IMR-90 (cell line): Measurements from ENCODE around the gene USP32. TPM values are rescaled to one million over a fixed set of nuclear protein-coding genes. Genes with fewer than 3 reads are reported as not detected.

ENCODE experiments used
- ATAC-seq: fragments of 200-7000 bp; cut with Tn5 transposase; 2 replicates; pipeline ENCODE4 v1.9.1; 2020; ENCODE audit warnings: low read depth, mild to moderate bottlenecking, moderate library complexity
- BruUV-seq: library from RNA; stranded (reverse); fragments of 400-500 nt; replicated peaks from 2 replicates; lab custom pipeline; 2021; lab: Mats Ljungman, UMichigan
- CTCF ChIA-PET: fragments of 300-600 bp; formaldehyde crosslinking; extraction: SDS; loops from one replicate; lab custom pipeline; 2021; ENCODE audit warnings: antibody characterized with exemption; lab: Yijun Ruan, JAX
- POLR2A ChIA-PET: fragments of 300-600 bp; sonication (Branson Sonifier 250); formaldehyde crosslinking; loops from one replicate; lab custom pipeline; 2022; ENCODE audit warnings: antibody characterized with exemption; ENCODE audit not compliant: unreplicated experiment; lab: Charles Lee
- DNase-seq: peaks from one replicate; pipeline ENCODE4 v3.0.0; 2013
- H2AFZ ChIP-seq: replicated peaks from 2 replicates; pipeline ENCODE3; 2013; ENCODE audit warnings: low read length, mild to moderate bottlenecking; ENCODE audit not compliant: poor library complexity
- H2AK5ac ChIP-seq: 2 replicates; pipeline ENCODE4 v1.6.1; 2013; ENCODE audit warnings: low read depth, low read length, inconsistent platforms
- H2AK9ac ChIP-seq: replicated peaks from 2 replicates; pipeline ENCODE3; 2013; ENCODE audit warnings: mild to moderate bottlenecking, low read depth, low read length, moderate library complexity; ENCODE audit not compliant: poor library complexity
- H2BK120ac ChIP-seq: 2 replicates; pipeline ENCODE4 v1.6.1; 2013; ENCODE audit warnings: low read depth, low read length, inconsistent platforms
- H2BK15ac ChIP-seq: 3 replicates; pipeline ENCODE4 v1.6.1; 2013; ENCODE audit warnings: low read depth, low read length, inconsistent platforms
- H2BK20ac ChIP-seq: 2 replicates; pipeline ENCODE4 v1.6.1; 2013; ENCODE audit warnings: low read depth, mild to moderate bottlenecking, inconsistent platforms, low read length, moderate library complexity
- H2BK5ac ChIP-seq: 2 replicates; pipeline ENCODE4 v1.6.1; 2013; ENCODE audit warnings: mild to moderate bottlenecking, low read depth, low read length, inconsistent platforms; ENCODE audit not compliant: poor library complexity, severe bottlenecking
- H3K14ac ChIP-seq: replicated peaks from 2 replicates; pipeline ENCODE4 v1.6.1; 2013; ENCODE audit warnings: low read depth, low read length, inconsistent platforms
- H3K18ac ChIP-seq: 2 replicates; pipeline ENCODE4 v1.6.1; 2013; ENCODE audit warnings: low read depth, low read length, control low read depth
- H3K23ac ChIP-seq: 2 replicates; pipeline ENCODE4 v1.6.1; 2013; ENCODE audit warnings: low read depth, low read length, inconsistent platforms
- H3K27ac ChIP-seq: 2 replicates; pipeline ENCODE4 v1.5.1; 2013; ENCODE audit warnings: mild to moderate bottlenecking, control low read depth, low read length; ENCODE audit not compliant: insufficient read depth
- H3K27me3 ChIP-seq: 2 replicates; pipeline ENCODE4 v1.6.1; 2013; ENCODE audit warnings: low read length; ENCODE audit not compliant: control insufficient read depth, insufficient read depth
- H3K36me3 ChIP-seq: 2 replicates; pipeline ENCODE4 v1.6.1; 2013; ENCODE audit warnings: low read length, mixed read lengths; ENCODE audit not compliant: control insufficient read depth, insufficient read depth
- H3K4ac ChIP-seq: 2 replicates; pipeline ENCODE4 v1.6.1; 2013; ENCODE audit warnings: low read depth, low read length, inconsistent platforms
- H3K4me1 ChIP-seq: 2 replicates; pipeline ENCODE4 v1.6.1; 2013; ENCODE audit warnings: low read length, mixed read lengths; ENCODE audit not compliant: control insufficient read depth, insufficient read depth
- H3K4me2 ChIP-seq: 2 replicates; pipeline ENCODE4 v1.6.1; 2013; ENCODE audit warnings: low read depth, mild to moderate bottlenecking, control low read depth, low read length, moderate library complexity
- H3K4me3 ChIP-seq: 2 replicates; pipeline ENCODE4 v1.5.1; 2013; ENCODE audit warnings: low read depth, mild to moderate bottlenecking, control low read depth, low read length, moderate library complexity; ENCODE audit not compliant: insufficient read depth
- H3K56ac ChIP-seq: 2 replicates; pipeline ENCODE4 v1.6.1; 2013; ENCODE audit warnings: low read length, inconsistent platforms; ENCODE audit not compliant: insufficient read depth; ENCODE audit errors: extremely low read depth
- H3K79me1 ChIP-seq, 2 experiments: 2 replicates each; pipeline ENCODE4 v1.6.1; 2013; ENCODE audit warnings: low read length in 2 of 2, inconsistent platforms in 1 of 2, low read depth in 1 of 2
- H3K9ac ChIP-seq: 2 replicates; pipeline ENCODE4 v1.6.1; 2013; ENCODE audit warnings: low read depth, low read length, control low read depth
- H3K9me1 ChIP-seq: 2 replicates; pipeline ENCODE4 v1.6.1; 2013; ENCODE audit warnings: low read length, inconsistent platforms; ENCODE audit not compliant: insufficient read depth
- H3K9me3 ChIP-seq: 2 replicates; pipeline ENCODE4 v1.6.1; 2013; ENCODE audit warnings: low read length; ENCODE audit not compliant: control insufficient read depth, insufficient read depth
- H4K20me1 ChIP-seq: 2 replicates; pipeline ENCODE4 v1.6.1; 2013; ENCODE audit warnings: low read length, inconsistent platforms; ENCODE audit not compliant: insufficient read depth
- H4K5ac ChIP-seq: 2 replicates; pipeline ENCODE4 v1.6.1; 2013; ENCODE audit warnings: mild to moderate bottlenecking, low read depth, low read length, control low read depth
- H4K8ac ChIP-seq, 2 experiments: 2 replicates each; pipeline ENCODE4 v1.6.1; 2013; ENCODE audit warnings: low read depth in 2 of 2, low read length in 2 of 2, control low read depth in 1 of 2, inconsistent platforms in 1 of 2
- H4K91ac ChIP-seq: 2 replicates; pipeline ENCODE4 v1.6.1; 2013; ENCODE audit warnings: low read depth, low read length, inconsistent platforms; ENCODE audit not compliant: insufficient read depth
- ELK1 ChIP-seq: fragments of 150-350 bp; IDR thresholded peaks from 2 replicates; pipeline ENCODE4 v1.6.1; 2016; ENCODE audit warnings: low read depth, mild to moderate bottlenecking, low read length, moderate library complexity, borderline replicate concordance
- FOS ChIP-seq: fragments of 150-350 bp; IDR thresholded peaks from 2 replicates; pipeline ENCODE4 v1.6.1; 2016; ENCODE audit warnings: low read depth, low read length
- MAZ ChIP-seq: IDR thresholded peaks from 2 replicates; pipeline ENCODE4 v1.6.1; 2012; ENCODE audit warnings: low read depth, mild to moderate bottlenecking, low read length, improper control_type of control experiment, moderate library complexity, borderline replicate concordance
- POLR2A ChIP-seq: IDR thresholded peaks from 2 replicates; pipeline ENCODE4 v1.6.1; 2012; ENCODE audit warnings: mild to moderate bottlenecking, low read depth, low read length
- RFX5 ChIP-seq: IDR thresholded peaks from 2 replicates; pipeline ENCODE4 v1.8.0; 2012; ENCODE audit warnings: low read depth, mild to moderate bottlenecking, low read length, moderate library complexity
- SMC3 ChIP-seq: fragments of 150-350 bp; IDR thresholded peaks from 2 replicates; pipeline ENCODE4 v1.6.1; 2016; ENCODE audit warnings: low read depth, mild to moderate bottlenecking, antibody characterized with exemption, low read length, moderate library complexity
- USF2 ChIP-seq: fragments of 150-350 bp; IDR thresholded peaks from 2 replicates; pipeline ENCODE4 v1.6.1; 2017; ENCODE audit warnings: mild to moderate bottlenecking, antibody characterized with exemption, low read length, low read depth
- WGBS, 2 experiments: methylation state at CpG; one replicate each; pipeline versions ENCODE4 v1.1.5 to v1.1.7; 2013; ENCODE audit warnings: missing lambda C conversion rate in 2 of 2; ENCODE audit not compliant: insufficient read length in 1 of 2; ENCODE audit errors: extremely low coverage in 2 of 2; 5-methylcytosine and 5-hydroxymethylcytosine counted together
- dilution Hi-C: fragments of 300-500 bp; cut with HindIII; formaldehyde crosslinking; loops from one replicate; pipeline ENCODE4 v1.14.3; 2018; ENCODE audit warnings: low sequenced_read_pairs; ENCODE audit not compliant: unreplicated experiment
- in situ Hi-C: fragments of 300-500 bp; cut with MboI; formaldehyde crosslinking; loops from 3 replicates; pipeline ENCODE4 v1.14.3; 2019; ENCODE audit warnings: low sequenced_read_pairs, inconsistent platforms, mixed read lengths
- intact Hi-C: fragments of 100-400 bp; cut with micrococcal nuclease; formaldehyde crosslinking; loops from 2 replicates; pipeline ENCODE4 v1.10.0; 2022
- polyA plus RNA-seq, 3 experiments: library from polyadenylated mRNA; depleted of rRNA; stranded (reverse); fragments of >200 nt; gene quantifications; 2 replicates each; pipeline ENCODE4 v1.2.3, GENCODE V29; 2012; ENCODE audit warnings: low replicate concordance in 1 of 3
- total RNA-seq: library from RNA; depleted of rRNA; stranded (reverse); fragments of >200 nt; gene quantifications from 2 replicates; pipeline ENCODE4 v1.2.3, GENCODE V29; 2012

Gene USP32
- total and polyA plus RNA-seq, 2 of the 4 experiments (the other 2 are of a cell fraction): 16.8 to 46.8 TPM

GRCh38 chr17:60248618-60249289 is 143.2 kb downstream of the USP32 start:
- H2AK5ac ChIP-seq: 0 out of 2 replicates have a peak overlapping the region, but pooled peaks have one; percentile 13
- in situ Hi-C loops (no loop called here), intact Hi-C loops (no loop called here), dilution Hi-C loops (no loop called here)
- peak overlapping the region; percentile 49; the same call in 1 of the 2 replicates for H3K4me2 ChIP-seq
- peaks cover 2% of the 10 kb centered on the region for H3K9me3 ChIP-seq
- ChIA-PET POLR2A (no interaction called here), CTCF (interaction anchor here (1.2 kb wide), 1 partner anchor 16 kb away, joined by 3 read pairs; no protein-coding TSS in a partner anchor)
- TF ChIP-seq RFX5 (no peak), ELK1 (no peak), SMC3 (no peak), FOS (no peak), POLR2A (no peak), USF2 (no peak), MAZ (no peak)
- H2BK5ac ChIP-seq: peak overlapping the region; percentile 83
- no peaks in the 10 kb centered on the region for H3K27me3 ChIP-seq
- H3K9ac ChIP-seq: no peak overlapping the region
- no peak overlapping the region for H2BK20ac ChIP-seq
- peak overlapping the region; percentile 88; the same call in 1 of the 2 replicates for H3K27ac ChIP-seq
- peak overlapping the region; percentile 18; the same call in 1 of the 2 replicates for H3K14ac ChIP-seq
- peak overlapping the region; percentile 4; the same call in 1 of the 2 replicates for H3K4ac ChIP-seq
- peaks cover 9% of the 10 kb centered on the region; the same call in 1 of the 2 replicates for H3K9me1 ChIP-seq
- BruUV-seq: no TSS peak
- peak; percentile 30 for DNase-seq
- H3K18ac ChIP-seq: peak overlapping the region; percentile 85
- H3K4me3 ChIP-seq: no peak overlapping the region
- H3K23ac ChIP-seq: 0 out of 2 replicates have a peak overlapping the region, but pooled peaks have one; percentile 6
- no peak overlapping the region for H2AFZ ChIP-seq
- peak overlapping the region; percentile 67 for H4K91ac ChIP-seq
- peaks cover 0 to 10% of the 10 kb centered on the region in 2 experiments; a peak in 3 of 4 replicates for H3K79me1 ChIP-seq
- H3K4me1 ChIP-seq: peaks cover 3% of the 10 kb centered on the region
- WGBS, 2 experiments: no CpG with 5 or more reads among the region's 5 CpGs
- H2BK15ac ChIP-seq: 0 out of 3 replicates have a peak overlapping the region, but pooled peaks have one; percentile 13
- H2AK9ac ChIP-seq: no peak overlapping the region
- peak overlapping the region; percentile 45; the same call in 1 of the 2 replicates for H4K5ac ChIP-seq
- H4K8ac ChIP-seq: peak overlapping the region in 1 of 2 experiments; percentile 4; a peak in 2 of 4 replicates
- peak; percentile 71 for ATAC-seq
- no peak overlapping the region; the same call in 1 of the 2 replicates for H3K56ac ChIP-seq
- H2BK120ac ChIP-seq: peak overlapping the region; percentile 38
- peaks cover 7% of the 10 kb centered on the region for H3K36me3 ChIP-seq
- no peaks in the 10 kb centered on the region for H4K20me1 ChIP-seq
